AG09319 (cell line): ENCODE measurements around the gene ZNF366.

Source experiments
- DNase-seq: peaks from one replicate; pipeline ENCODE4 v3.0.0-alpha.2; 2010; ENCODE audit warnings: low read depth; ENCODE audit errors: extremely low read depth
- CTCF ChIP-seq: IDR thresholded peaks from 2 replicates; pipeline ENCODE4 v1.5.1; 2011; ENCODE audit warnings: low read depth, mild to moderate bottlenecking, inconsistent platforms, low read length, moderate library complexity

The ZNF366 gene

DNA sequence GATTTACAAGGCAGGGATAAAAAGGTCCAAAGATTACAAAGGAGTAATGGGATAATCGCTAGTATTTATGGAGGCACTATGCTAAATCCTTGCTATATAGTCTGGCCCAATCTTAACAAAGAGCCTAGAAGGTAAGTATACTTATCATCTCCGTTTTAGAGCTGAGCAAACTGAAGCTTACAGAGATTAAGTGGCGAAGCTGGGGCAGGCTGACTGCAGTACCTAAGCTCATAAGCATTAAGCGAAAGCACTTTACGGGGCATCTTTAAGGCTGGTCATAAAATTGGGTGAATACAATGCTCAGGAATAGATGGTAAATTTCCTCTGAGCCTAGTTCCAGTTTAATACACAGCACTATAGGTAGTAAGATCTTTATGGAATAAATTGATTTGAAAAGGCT, 30.0 kb upstream of the ZNF366 start:
- no peak for DNase-seq
- no peak for TF ChIP-seq CTCF

GRCh38 chr5:72531496-72532190, 24.4 kb upstream of the ZNF366 start:
- no peak for DNase-seq
- TF ChIP-seq CTCF: peak; percentile 6; the same call in 1 of the 2 replicates

DNA sequence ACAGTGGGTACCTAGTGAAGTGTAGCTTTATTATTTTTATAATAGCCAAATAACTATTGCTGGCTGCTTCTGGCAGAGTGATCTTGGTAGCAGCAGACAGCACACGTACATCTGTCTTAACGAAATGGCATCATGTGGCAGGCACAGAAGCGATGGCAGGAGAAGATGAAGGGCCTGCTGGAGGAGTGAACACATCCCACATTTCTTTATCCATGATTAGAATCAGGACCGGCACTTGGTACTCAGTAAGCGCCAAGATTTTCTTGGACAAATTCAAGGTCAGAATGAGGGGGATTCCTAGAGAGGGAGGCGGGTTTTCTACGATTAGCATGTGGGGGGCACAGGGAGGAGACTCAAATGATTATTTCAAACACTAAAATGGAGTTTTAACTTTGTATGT, 23.0 kb upstream of the ZNF366 start:
- DNase-seq: no peak
- TF ChIP-seq CTCF: no peak

DNA sequence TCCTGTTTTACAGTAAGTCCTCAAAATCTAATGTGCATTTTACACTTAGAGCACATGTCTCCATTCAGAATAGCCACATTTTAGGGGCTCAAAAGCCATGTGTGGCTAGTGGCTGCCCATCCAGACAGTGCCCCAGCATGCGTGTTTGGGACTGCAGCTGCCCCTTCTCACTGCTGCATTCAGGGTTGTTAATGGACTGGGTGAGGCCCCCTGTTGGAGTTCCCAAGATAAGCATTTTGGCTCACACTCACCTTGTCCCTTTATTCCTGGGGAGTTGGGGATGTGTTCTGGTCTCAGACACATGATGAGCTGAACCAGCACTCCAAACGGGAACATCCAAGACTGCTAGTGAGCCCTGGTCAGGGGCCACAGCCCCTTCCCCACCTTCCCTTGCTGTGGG, 22.2 kb upstream of the ZNF366 start:
- DNase-seq: no peak
- TF ChIP-seq CTCF: no peak

GRCh38 chr5:72525816-72526215, 18.6 kb upstream of the ZNF366 start:
- peak; percentile 65 for DNase-seq
- no peak for TF ChIP-seq CTCF

- peak; percentile 59 for TF ChIP-seq CTCF
- DNase-seq: peak; percentile 71
Measured at GRCh38 chr5:72523960-72524582, 16.9 kb upstream of the ZNF366 start.

DNA sequence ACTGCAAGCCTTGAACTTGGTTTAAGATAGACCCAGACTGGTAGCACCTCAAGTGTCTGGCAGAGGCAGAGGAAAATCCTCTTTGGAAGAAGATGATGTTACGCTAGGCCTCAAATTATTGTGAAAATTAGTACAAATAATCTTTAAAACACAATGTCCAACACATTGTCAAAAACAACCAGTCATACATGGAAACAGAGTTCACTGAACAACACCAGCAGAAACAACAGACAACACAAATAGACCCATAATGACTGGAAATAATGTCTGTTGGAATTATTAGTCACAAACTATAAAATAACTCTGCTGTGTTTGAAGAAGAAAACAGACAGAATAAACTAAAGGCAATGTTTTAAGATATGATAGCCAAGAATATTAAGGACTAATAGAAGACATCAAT, 15.4 kb upstream of the ZNF366 start:
- TF ChIP-seq CTCF: no peak
- no peak for DNase-seq
